ENCODE results near the gene MLC1.

GRCh38 chr22:50061141-50061823 is 23.9 kb downstream of the MLC1 start:
- TF ChIP-seq CTCF (optimal IDR thresholded peaks at IDR 0.05 in 1 of 3, IDR thresholded peaks at IDR 0.05 in 1 of 3, conservative IDR thresholded peaks at IDR 0.05 in 1 of 3; ENCODE audit: extremely low read depth in 1 of 3, insufficient read depth in 2 of 3, low read length in 3 of 3) (no peak), EZH2 (IDR thresholded peaks at IDR 0.05; ENCODE audit: low read length) (no peak)
